ENCODE data around the gene ADGRF1.

ADGRF1 gene

GRCh38 chr6:47032974-47033765 is 9.0 kb downstream of the ADGRF1 start:
- Histone ChIP-seq H3K36me3 (ENCODE audit: control insufficient read depth, low read length) (no peaks in the 10 kb centered on the region), H3K9me2 (replicated peaks; ENCODE audit: control insufficient read depth, low read length) (no peaks in the 10 kb centered on the region), H3K27me3 (ENCODE audit: control insufficient read depth, low read length) (peaks cover 19% of the 10 kb centered on the region), H3K79me2 (ENCODE audit: control insufficient read depth, low read length) (no peaks in the 10 kb centered on the region), H3K9me3 (ENCODE audit: control insufficient read depth, insufficient read depth, low read length) (no peaks in the 10 kb centered on the region), H3K27ac (ENCODE audit: low read depth, low read length) (no peak overlapping the region), H3F3A (ENCODE audit: control insufficient read depth, insufficient read depth) (no peaks in the 10 kb centered on the region), H3K4me2 (ENCODE audit: low read length) (no peak overlapping the region), H4K20me1 (ENCODE audit: control insufficient read depth, insufficient read depth, low read depth, low read length) (no peaks in the 10 kb centered on the region), H3K4me1 (ENCODE audit: control insufficient read depth, low read length) (no peaks in the 10 kb centered on the region), H3K4me3 (ENCODE audit: low read length) (no peak overlapping the region)
- TF ChIP-seq CTCF (IDR thresholded peaks at IDR 0.05; ENCODE audit: low read depth, low read length, poor library complexity, severe bottlenecking): no peak
- TF ChIP-seq EZH2phosphoT487 (IDR thresholded peaks at IDR 0.05; ENCODE audit: borderline replicate concordance, low read length): no peak

GRCh38 chr6:47031656-47032055 is 10.5 kb downstream of the ADGRF1 start:
- no peaks in the 10 kb centered on the region for H4K20me1 ChIP-seq (ENCODE audit: control insufficient read depth, insufficient read depth, low read depth, low read length)
- H3F3A ChIP-seq (ENCODE audit: control insufficient read depth, insufficient read depth): no peaks in the 10 kb centered on the region
- H3K27me3 ChIP-seq (ENCODE audit: control insufficient read depth, low read length): peaks cover 16% of the 10 kb centered on the region
- H3K36me3 ChIP-seq (ENCODE audit: control insufficient read depth, low read length): no peaks in the 10 kb centered on the region
- H3K27ac ChIP-seq (ENCODE audit: low read depth, low read length): no peak overlapping the region
- TF ChIP-seq EZH2phosphoT487 (IDR thresholded peaks at IDR 0.05; ENCODE audit: borderline replicate concordance, low read length) (no peak), CTCF (IDR thresholded peaks at IDR 0.05; ENCODE audit: low read depth, low read length, poor library complexity, severe bottlenecking) (no peak)
- H3K4me1 ChIP-seq (ENCODE audit: control insufficient read depth, low read length): no peaks in the 10 kb centered on the region
- no peak overlapping the region for H3K4me2 ChIP-seq (ENCODE audit: low read length)
- H3K9me2 ChIP-seq (replicated peaks; ENCODE audit: control insufficient read depth, low read length): no peaks in the 10 kb centered on the region
- H3K4me3 ChIP-seq (ENCODE audit: low read length): no peak overlapping the region
- H3K9me3 ChIP-seq (ENCODE audit: control insufficient read depth, insufficient read depth, low read length): no peaks in the 10 kb centered on the region
- H3K79me2 ChIP-seq (ENCODE audit: control insufficient read depth, low read length): no peaks in the 10 kb centered on the region

- no peaks in the 10 kb centered on the region for H3K79me2 ChIP-seq (ENCODE audit: control insufficient read depth, low read length)
These were observed 12.1 kb downstream of the ADGRF1 start for GRCh38 chr6:47029865-47030561.

More at GRCh38 chr6:47029865-47030561, 12.1 kb downstream of the ADGRF1 start:
- H4K20me1 ChIP-seq (ENCODE audit: control insufficient read depth, insufficient read depth, low read depth, low read length): no peaks in the 10 kb centered on the region
- no peak overlapping the region for H3K4me2 ChIP-seq (ENCODE audit: low read length)
- H3K27me3 ChIP-seq (ENCODE audit: control insufficient read depth, low read length): peaks cover 14% of the 10 kb centered on the region
- TF ChIP-seq CTCF (IDR thresholded peaks at IDR 0.05; ENCODE audit: low read depth, low read length, poor library complexity, severe bottlenecking) (no peak), EZH2phosphoT487 (IDR thresholded peaks at IDR 0.05; ENCODE audit: borderline replicate concordance, low read length) (no peak)
- no peaks in the 10 kb centered on the region for H3K4me1 ChIP-seq (ENCODE audit: control insufficient read depth, low read length)
- no peaks in the 10 kb centered on the region for H3F3A ChIP-seq (ENCODE audit: control insufficient read depth, insufficient read depth)
- no peaks in the 10 kb centered on the region for H3K9me2 ChIP-seq (replicated peaks; ENCODE audit: control insufficient read depth, low read length)
- no peaks in the 10 kb centered on the region for H3K9me3 ChIP-seq (ENCODE audit: control insufficient read depth, insufficient read depth, low read length)
- H3K27ac ChIP-seq (ENCODE audit: low read depth, low read length): no peak overlapping the region
- H3K36me3 ChIP-seq (ENCODE audit: control insufficient read depth, low read length): no peaks in the 10 kb centered on the region
- H3K4me3 ChIP-seq (ENCODE audit: low read length): no peak overlapping the region

All from DOHH2 (cell line).